ENCODE results near the gene RNF39.

Gene RNF39

DNA sequence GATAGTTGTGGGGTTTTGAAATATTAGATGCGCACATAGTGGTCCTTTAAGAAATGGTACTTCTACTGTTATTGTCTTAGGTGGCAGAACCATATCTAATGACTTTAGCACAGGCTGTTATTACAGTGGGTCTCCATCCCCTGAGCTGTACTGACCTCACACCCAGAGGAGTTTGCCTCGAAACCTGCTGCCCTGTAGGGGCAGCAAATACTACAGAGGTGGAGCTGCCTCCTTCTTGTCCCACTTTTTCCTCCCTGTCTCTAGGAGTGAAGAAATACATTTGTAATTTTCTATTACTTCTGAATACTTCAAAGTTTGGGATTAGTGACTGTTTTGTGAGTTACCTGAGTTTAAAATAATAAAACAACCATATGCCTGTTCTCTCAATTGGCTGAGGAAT lies 29.1 kb upstream of the RNF39 start:
- Histone ChIP-seq H3K4me1 (ENCODE audit: control insufficient read depth in 2 of 2, insufficient read depth in 2 of 2, low read length in 2 of 2) (peaks cover 33% of the 10 kb centered on the region in 2 donors), H3K36me3 (ENCODE audit: control insufficient read depth in 2 of 2, insufficient read depth in 2 of 2, low read length in 2 of 2) (peaks cover 0 to 2% of the 10 kb centered on the region in 2 donors), H3K4me3 (ENCODE audit: low read length in 2 of 2) (no peak overlapping the region), H3K27ac (ENCODE audit: low read depth in 2 of 2, low read length in 2 of 2) (no peak overlapping the region), H3K27me3 (ENCODE audit: control insufficient read depth in 2 of 2, insufficient read depth in 2 of 2, low read length in 2 of 2) (peaks cover 4 to 8% of the 10 kb centered on the region in 2 donors), H3K9me3 (ENCODE audit: control insufficient read depth in 2 of 2, low read length in 2 of 2) (no peaks in the 10 kb centered on the region), H3K9ac (ENCODE audit: low read depth in 1 of 2, low read length in 2 of 2) (no peak overlapping the region)

DNA sequence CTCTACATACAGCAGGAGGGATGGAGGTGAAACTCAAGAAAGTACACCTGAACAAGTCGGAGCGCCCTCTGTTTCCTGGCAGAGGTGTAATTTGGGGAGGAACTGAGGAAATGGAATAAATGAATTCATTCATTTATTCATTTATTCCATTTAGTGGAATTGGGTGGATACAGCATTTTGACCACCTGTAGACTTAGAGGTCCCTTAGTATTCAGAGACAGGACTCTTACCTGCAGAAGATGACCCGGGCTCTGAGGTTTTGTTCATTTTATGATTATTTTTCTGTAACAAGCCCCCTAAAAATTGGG lies 28.3 kb upstream of the RNF39 start:
- no peaks in the 10 kb centered on the region for H3K9me3 ChIP-seq (ENCODE audit: control insufficient read depth in 2 of 2, low read length in 2 of 2)
- H3K4me1 ChIP-seq (ENCODE audit: control insufficient read depth in 2 of 2, insufficient read depth in 2 of 2, low read length in 2 of 2) = peaks cover 33% of the 10 kb centered on the region in 2 donors
- H3K4me3 ChIP-seq (ENCODE audit: low read length in 2 of 2) = peak overlapping the region; percentile 63 to 65
- peak overlapping the region; percentile 43 to 71 for H3K9ac ChIP-seq (ENCODE audit: low read depth in 1 of 2, low read length in 2 of 2)
- H3K27me3 ChIP-seq (ENCODE audit: control insufficient read depth in 2 of 2, insufficient read depth in 2 of 2, low read length in 2 of 2) = peaks cover 4 to 9% of the 10 kb centered on the region in 2 donors
- H3K27ac ChIP-seq (ENCODE audit: low read depth in 2 of 2, low read length in 2 of 2) = peak overlapping the region; percentile 81 to 85
- H3K36me3 ChIP-seq (ENCODE audit: control insufficient read depth in 2 of 2, insufficient read depth in 2 of 2, low read length in 2 of 2) = peaks cover 0 to 2% of the 10 kb centered on the region in 2 donors

DNA sequence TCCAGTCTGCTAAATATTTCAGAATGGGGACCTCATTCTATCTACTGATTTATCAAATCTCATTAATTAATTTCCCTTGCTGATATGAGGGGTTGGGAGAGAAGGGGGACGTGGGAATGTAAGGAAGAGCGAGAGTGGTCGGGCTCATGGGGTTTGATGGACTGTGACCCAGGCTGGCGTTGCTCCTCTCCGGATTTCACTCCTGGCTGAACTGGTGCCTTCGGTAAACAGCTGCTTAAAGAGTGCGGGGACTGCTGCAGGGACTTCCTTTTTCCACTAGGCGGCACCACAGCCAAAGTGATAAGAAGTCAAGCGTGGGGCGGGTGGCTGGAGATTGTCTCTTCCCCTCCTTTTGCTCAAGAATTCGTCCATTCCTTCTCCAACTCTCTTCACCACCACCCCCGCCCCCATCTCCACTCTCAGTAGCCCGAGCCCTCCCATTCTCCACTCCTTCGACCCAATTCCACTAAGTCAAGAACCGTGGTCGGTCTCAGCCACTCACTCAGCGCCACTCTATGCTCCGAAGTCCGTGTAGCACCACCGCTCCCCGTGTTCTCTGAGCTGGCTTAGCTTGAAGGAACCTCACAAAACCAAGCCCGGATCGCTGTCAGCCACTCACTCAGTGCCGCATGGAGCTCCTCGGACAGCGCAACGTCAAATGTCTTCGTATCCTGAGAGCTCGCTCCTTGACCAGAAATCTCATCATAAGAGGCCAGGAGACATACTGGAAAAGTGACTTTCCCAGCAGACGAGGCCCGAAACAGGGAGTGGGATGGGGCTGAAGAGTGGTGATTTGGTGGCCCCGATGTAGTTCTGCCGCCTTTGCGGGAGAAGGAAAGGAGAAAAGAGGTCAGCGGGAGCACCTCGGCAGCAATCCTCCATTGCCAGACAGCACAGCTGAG lies 27.7 kb upstream of the RNF39 start:
- peak overlapping the region; percentile 63 to 65 for H3K4me3 ChIP-seq (ENCODE audit: low read length in 2 of 2)
- H3K4me1 ChIP-seq (ENCODE audit: control insufficient read depth in 2 of 2, insufficient read depth in 2 of 2, low read length in 2 of 2) = peaks cover 37 to 38% of the 10 kb centered on the region in 2 donors
- H3K9ac ChIP-seq (ENCODE audit: low read depth in 1 of 2, low read length in 2 of 2) = peak overlapping the region; percentile 43 to 80
- no peaks in the 10 kb centered on the region for H3K9me3 ChIP-seq (ENCODE audit: control insufficient read depth in 2 of 2, low read length in 2 of 2)
- H3K36me3 ChIP-seq (ENCODE audit: control insufficient read depth in 2 of 2, insufficient read depth in 2 of 2, low read length in 2 of 2) = peaks cover 0 to 2% of the 10 kb centered on the region in 2 donors
- peak overlapping the region; percentile 81 to 85 for H3K27ac ChIP-seq (ENCODE audit: low read depth in 2 of 2, low read length in 2 of 2)
- H3K27me3 ChIP-seq (ENCODE audit: control insufficient read depth in 2 of 2, insufficient read depth in 2 of 2, low read length in 2 of 2) = peaks cover 4 to 8% of the 10 kb centered on the region in 2 donors

DNA sequence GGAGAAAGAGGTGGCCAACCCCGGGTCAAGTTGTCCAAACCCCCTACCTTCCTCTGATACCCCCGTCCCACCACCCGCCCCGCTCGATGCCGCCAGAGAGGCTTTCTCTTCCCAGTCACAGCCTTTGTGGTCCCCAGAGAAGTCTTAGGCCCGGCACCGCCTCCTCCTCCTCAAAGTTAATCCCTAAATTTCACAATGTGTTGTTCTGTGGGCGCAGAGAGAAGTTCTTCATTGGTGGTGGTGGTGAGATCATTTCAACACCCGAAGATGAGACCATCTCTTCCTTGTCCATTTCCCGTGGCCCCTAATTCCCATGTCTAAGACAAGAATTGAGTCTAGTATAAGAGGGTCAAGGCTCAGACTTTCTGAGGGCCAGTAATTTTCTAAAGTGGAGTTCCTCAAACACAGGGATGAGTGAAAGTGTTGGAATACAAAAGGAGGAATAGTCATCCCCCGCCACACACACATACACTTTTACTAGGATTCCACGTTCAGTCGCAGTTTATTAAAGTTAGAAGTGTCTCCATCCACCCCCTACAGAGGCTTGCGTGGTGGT lies 26.9 kb upstream of the RNF39 start:
- no peaks in the 10 kb centered on the region for H3K9me3 ChIP-seq (ENCODE audit: control insufficient read depth in 2 of 2, low read length in 2 of 2)
- H3K36me3 ChIP-seq (ENCODE audit: control insufficient read depth in 2 of 2, insufficient read depth in 2 of 2, low read length in 2 of 2) = peaks cover 0 to 2% of the 10 kb centered on the region in 2 donors
- peak overlapping the region; percentile 66 to 76 for H3K4me3 ChIP-seq (ENCODE audit: low read length in 2 of 2)
- peaks cover 36 to 40% of the 10 kb centered on the region in 2 donors for H3K4me1 ChIP-seq (ENCODE audit: control insufficient read depth in 2 of 2, insufficient read depth in 2 of 2, low read length in 2 of 2)
- H3K9ac ChIP-seq (ENCODE audit: low read depth in 1 of 2, low read length in 2 of 2) = peak overlapping the region; percentile 68 to 80
- H3K27ac ChIP-seq (ENCODE audit: low read depth in 2 of 2, low read length in 2 of 2) = peak overlapping the region; percentile 81 to 85
- peaks cover 4 to 10% of the 10 kb centered on the region in 2 donors for H3K27me3 ChIP-seq (ENCODE audit: control insufficient read depth in 2 of 2, insufficient read depth in 2 of 2, low read length in 2 of 2)

DNA sequence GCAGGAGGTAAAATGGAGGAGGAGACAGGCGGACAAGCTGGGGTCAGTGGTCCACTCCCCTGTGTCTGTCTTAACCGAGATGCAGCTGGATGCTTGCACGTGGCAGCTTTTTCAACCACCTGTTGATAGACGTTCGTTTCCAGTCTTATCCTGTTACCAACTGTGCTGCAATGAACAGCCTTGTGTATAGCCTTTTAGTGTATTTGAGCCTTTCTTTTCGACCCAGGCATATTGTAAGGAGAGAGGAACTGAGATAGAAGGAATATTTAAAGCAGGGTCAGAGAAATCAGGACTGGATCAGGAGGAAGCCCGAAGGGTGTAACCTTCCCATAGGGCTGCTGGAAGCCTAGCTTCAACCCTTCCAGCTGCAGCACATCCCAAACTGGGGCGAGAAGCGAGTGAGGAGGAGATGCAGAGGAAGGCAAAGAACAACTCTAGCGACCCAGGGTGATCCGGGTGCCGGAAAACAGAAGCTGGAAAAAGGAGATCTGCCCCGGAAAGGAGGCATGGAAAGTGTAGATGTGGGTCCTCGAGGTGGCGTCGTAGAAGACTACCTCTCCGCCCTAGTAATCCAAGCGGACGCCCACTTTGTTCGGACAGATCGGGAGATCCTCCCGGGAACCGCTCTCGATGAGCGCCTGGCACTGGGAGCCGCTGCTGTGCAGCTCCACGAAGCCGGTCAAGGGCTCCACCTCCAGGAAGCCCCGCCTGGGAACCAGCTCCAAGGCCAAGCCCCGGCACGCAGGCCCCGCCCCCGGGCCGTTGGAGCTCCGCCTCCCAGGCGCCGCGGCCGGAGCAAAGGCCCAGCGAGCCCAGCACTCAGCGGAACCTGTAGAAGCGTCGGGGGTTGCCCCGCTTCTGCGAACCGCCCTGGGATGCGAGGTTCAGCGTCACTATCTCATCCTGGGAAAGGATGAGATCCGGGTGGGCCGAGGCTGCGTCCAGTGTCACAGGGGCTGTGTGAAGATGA lies 26.2 kb upstream of the RNF39 start:
- Histone ChIP-seq H3K4me1 (ENCODE audit: control insufficient read depth in 2 of 2, insufficient read depth in 2 of 2, low read length in 2 of 2) (peaks cover 36 to 43% of the 10 kb centered on the region in 2 donors), H3K9ac (ENCODE audit: low read depth in 1 of 2, low read length in 2 of 2) (peak overlapping the region; percentile 76 to 80), H3K9me3 (ENCODE audit: control insufficient read depth in 2 of 2, low read length in 2 of 2) (no peaks in the 10 kb centered on the region), H3K27ac (ENCODE audit: low read depth in 2 of 2, low read length in 2 of 2) (peak overlapping the region; percentile 85 to 91), H3K4me3 (ENCODE audit: low read length in 2 of 2) (peak overlapping the region; percentile 66 to 76), H3K27me3 (ENCODE audit: control insufficient read depth in 2 of 2, insufficient read depth in 2 of 2, low read length in 2 of 2) (peaks cover 4 to 10% of the 10 kb centered on the region in 2 donors), H3K36me3 (ENCODE audit: control insufficient read depth in 2 of 2, insufficient read depth in 2 of 2, low read length in 2 of 2) (peaks cover 0 to 2% of the 10 kb centered on the region in 2 donors)

DNA sequence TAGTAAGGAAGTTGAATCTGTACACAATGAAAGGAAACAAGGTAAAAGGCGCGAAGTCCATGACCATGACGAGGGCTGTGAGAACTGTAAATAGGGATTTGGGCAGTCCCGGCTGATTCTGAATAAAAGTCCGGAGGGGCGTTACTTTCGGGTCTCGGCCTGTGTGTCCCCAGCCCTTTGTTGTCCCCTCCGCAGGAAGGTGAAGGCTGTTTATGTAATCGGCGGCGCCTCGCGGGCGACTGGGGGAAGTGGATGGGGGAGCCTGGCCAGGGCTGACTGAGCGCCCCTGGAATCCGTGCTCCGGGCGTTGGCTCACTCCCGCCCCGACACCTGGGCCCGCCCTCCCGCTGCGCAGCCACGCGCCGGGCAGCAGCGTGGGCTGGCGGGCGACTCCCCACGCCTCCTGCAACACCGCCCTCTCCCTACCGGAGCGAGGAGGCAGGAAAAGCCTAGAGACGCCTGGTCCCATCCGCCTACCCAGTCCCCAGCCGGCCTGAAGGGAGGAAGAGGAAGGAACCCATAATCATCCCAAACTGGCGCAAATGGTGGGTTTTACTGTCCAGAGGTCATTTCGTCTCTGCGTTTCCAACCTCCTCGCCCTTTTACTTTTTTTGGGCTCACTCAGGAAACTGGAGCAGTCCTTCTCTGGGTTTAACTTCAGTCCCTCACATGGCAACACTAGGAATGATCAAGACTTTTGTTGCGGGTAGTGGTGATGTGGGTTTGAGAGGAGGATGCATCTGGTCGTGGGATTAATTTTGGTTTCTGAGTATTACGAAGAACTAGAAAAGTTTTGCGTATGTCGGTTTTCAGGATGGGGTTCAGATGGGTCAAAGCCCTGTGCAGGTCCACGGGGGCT lies 25.2 kb upstream of the RNF39 start:
- Histone ChIP-seq H3K4me3 (ENCODE audit: low read length in 2 of 2) (peak overlapping the region; percentile 66 to 76), H3K27me3 (ENCODE audit: control insufficient read depth in 2 of 2, insufficient read depth in 2 of 2, low read length in 2 of 2) (peaks cover 4 to 10% of the 10 kb centered on the region in 2 donors), H3K9me3 (ENCODE audit: control insufficient read depth in 2 of 2, low read length in 2 of 2) (no peaks in the 10 kb centered on the region), H3K27ac (ENCODE audit: low read depth in 2 of 2, low read length in 2 of 2) (peak overlapping the region; percentile 85 to 91), H3K9ac (ENCODE audit: low read depth in 1 of 2, low read length in 2 of 2) (peak overlapping the region; percentile 76 to 80), H3K36me3 (ENCODE audit: control insufficient read depth in 2 of 2, insufficient read depth in 2 of 2, low read length in 2 of 2) (peaks cover 0 to 2% of the 10 kb centered on the region in 2 donors), H3K4me1 (ENCODE audit: control insufficient read depth in 2 of 2, insufficient read depth in 2 of 2, low read length in 2 of 2) (peaks cover 36 to 43% of the 10 kb centered on the region in 2 donors)

DNA sequence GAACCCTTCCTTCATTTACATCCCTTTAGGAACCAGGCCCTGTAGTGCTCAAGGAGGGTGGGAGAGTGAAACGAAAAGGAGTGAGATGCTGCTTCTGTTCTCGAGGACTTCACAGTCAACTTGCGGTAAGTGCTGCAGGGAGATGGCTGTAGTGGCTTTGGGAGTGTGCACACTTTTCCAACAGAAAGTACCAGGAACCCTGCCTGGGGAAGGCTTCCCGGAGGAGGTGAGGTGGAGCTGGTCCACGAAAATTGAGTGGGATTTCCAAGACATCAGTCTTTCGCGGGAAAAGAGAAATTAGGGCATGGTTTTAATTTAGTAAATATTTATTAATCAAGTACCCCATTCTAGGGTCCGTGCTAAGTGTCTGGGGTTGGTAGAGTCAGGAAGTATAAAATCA lies 24.6 kb upstream of the RNF39 start:
- H3K4me3 ChIP-seq (ENCODE audit: low read length in 2 of 2) = peak overlapping the region; percentile 66 to 76
- peak overlapping the region; percentile 85 to 91 for H3K27ac ChIP-seq (ENCODE audit: low read depth in 2 of 2, low read length in 2 of 2)
- no peaks in the 10 kb centered on the region for H3K9me3 ChIP-seq (ENCODE audit: control insufficient read depth in 2 of 2, low read length in 2 of 2)
- peaks cover 0 to 2% of the 10 kb centered on the region in 2 donors for H3K36me3 ChIP-seq (ENCODE audit: control insufficient read depth in 2 of 2, insufficient read depth in 2 of 2, low read length in 2 of 2)
- peaks cover 4 to 10% of the 10 kb centered on the region in 2 donors for H3K27me3 ChIP-seq (ENCODE audit: control insufficient read depth in 2 of 2, insufficient read depth in 2 of 2, low read length in 2 of 2)
- peaks cover 36 to 43% of the 10 kb centered on the region in 2 donors for H3K4me1 ChIP-seq (ENCODE audit: control insufficient read depth in 2 of 2, insufficient read depth in 2 of 2, low read length in 2 of 2)
- peak overlapping the region in 1 of 2 donors; percentile 80 for H3K9ac ChIP-seq (ENCODE audit: low read depth in 1 of 2, low read length in 2 of 2)

DNA sequence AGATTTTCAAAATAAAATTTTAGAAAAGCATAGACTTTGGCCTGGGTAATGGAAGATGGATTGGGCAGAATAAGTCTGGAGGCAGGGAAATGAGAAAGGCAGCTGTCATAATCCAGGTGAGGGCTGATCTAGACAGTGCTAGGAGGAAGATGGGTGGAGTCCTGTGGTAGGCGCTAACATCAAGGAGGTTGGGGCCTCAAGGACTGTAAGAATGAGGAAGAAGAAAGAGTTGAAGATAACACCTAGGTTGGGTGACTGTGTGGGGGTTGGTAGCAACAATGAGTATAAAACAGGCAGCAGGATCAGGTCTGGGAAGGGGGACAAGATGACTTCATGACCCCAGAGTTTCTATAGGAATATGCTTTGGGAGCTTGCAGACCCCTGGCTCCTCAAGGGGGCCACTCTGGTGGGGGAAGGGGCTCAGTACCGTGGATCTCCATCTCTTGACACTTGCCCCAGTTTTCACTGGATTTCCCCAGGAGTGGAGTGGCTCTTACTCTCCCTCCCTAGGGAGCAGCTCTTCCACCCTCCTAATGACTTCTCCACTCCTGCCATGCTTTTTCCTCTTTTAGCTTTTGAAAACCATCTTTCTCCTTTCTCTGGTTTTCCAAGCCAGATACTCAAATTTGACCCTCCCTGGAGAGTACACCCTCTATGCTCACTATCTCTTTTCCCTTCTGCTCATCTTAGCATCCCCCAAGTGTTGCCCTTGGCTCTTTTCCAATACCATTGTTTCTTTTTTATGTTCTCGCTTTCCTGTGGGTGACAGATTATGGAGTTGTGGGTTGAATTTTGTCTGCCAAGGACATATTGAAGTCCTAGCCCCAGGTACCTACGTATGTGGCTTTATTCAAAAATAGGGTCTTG lies 22.6 kb upstream of the RNF39 start:
- Histone ChIP-seq H3K27me3 (ENCODE audit: control insufficient read depth in 2 of 2, insufficient read depth in 2 of 2, low read length in 2 of 2) (peaks cover 4 to 10% of the 10 kb centered on the region in 2 donors), H3K36me3 (ENCODE audit: control insufficient read depth in 2 of 2, insufficient read depth in 2 of 2, low read length in 2 of 2) (no peaks in the 10 kb centered on the region), H3K9me3 (ENCODE audit: control insufficient read depth in 2 of 2, low read length in 2 of 2) (no peaks in the 10 kb centered on the region), H3K4me3 (ENCODE audit: low read length in 2 of 2) (no peak overlapping the region), H3K27ac (ENCODE audit: low read depth in 2 of 2, low read length in 2 of 2) (peak overlapping the region; percentile 27 to 58), H3K9ac (ENCODE audit: low read depth in 1 of 2, low read length in 2 of 2) (no peak overlapping the region), H3K4me1 (ENCODE audit: control insufficient read depth in 2 of 2, insufficient read depth in 2 of 2, low read length in 2 of 2) (peaks cover 32 to 38% of the 10 kb centered on the region in 2 donors)
